Effector CD4-positive, alpha-beta T cell (primary cell): ENCODE results near the gene CT45A8. TPM values are rescaled to one million over a fixed set of nuclear protein-coding genes. Genes with fewer than 3 reads are reported as not detected.
"Not testable (repeated sequence)": the region's sequence is repeated elsewhere in the genome, so short reads cannot be mapped to it uniquely, and the experiment has no call there.

Source experiments
- DNase-seq: peaks from one replicate; pipeline ENCODE4 v3.0.0-alpha.2; 2020
- total RNA-seq: gene quantifications from one replicate; lab custom pipeline; 2026; lab: John Stamatoyannopoulos, UW

The CT45A8 gene
- total RNA-seq = not detected

- not testable (repeated sequence) for DNase-seq
Measured at GRCh38 chrX:135854438-135854837, at the start of gene CT45A8. Gene CT45A8, minus strand, starts transcription at chrX:135854538. Its CDS starts 3,755 bp downstream, at chrX:135850783.

GRCh38 chrX:135893294-135893817, 39.0 kb upstream of the CT45A8 start, which contains the start of the genes CT45A10 and SAGE1:
Gene CT45A10, minus strand, starts transcription at chrX:135893444. Its CDS starts 8,100 bp downstream, at chrX:135885344.
Gene SAGE1, plus strand, starts transcription at chrX:135893716. Its CDS starts 2,527 bp downstream, at chrX:135896243.
- no peak for DNase-seq

GRCh38 chrX:135892781-135893180, 38.4 kb upstream of the CT45A8 start:
- DNase-seq = no peak

GRCh38 chrX:135890087-135890585, 35.8 kb upstream of the CT45A8 start:
- no peak for DNase-seq

GRCh38 chrX:135888976-135889375, 34.6 kb upstream of the CT45A8 start:
- DNase-seq = not testable (repeated sequence)

GRCh38 chrX:135888230-135888629, 33.9 kb upstream of the CT45A8 start:
- DNase-seq = not testable (repeated sequence)

GRCh38 chrX:135882741-135883140, 28.4 kb upstream of the CT45A8 start:
- not testable (repeated sequence) for DNase-seq

GRCh38 chrX:135871712-135872111, 17.4 kb upstream of the CT45A8 start, which contains the start of gene CT45A9:
Gene CT45A9, minus strand, starts transcription at chrX:135871812. Its CDS starts 3,751 bp downstream, at chrX:135868061.
- DNase-seq = not testable (repeated sequence)

- DNase-seq = not testable (repeated sequence)
Measured at GRCh38 chrX:135837180-135837579, 17.2 kb downstream of the CT45A8 start, which contains the start of gene CT45A7. Gene CT45A7, minus strand, starts transcription at chrX:135837280. Its CDS starts 3,747 bp downstream, at chrX:135833533.

- not testable (repeated sequence) for DNase-seq
Measured at GRCh38 chrX:135819912-135820311, 34.4 kb downstream of the CT45A8 start, which contains the start of gene CT45A2. Gene CT45A2, minus strand, starts transcription at chrX:135820012. Its CDS starts 3,747 bp downstream, at chrX:135816265.

- DNase-seq = not testable (repeated sequence)
Measured at GRCh38 chrX:135802687-135803086, 51.7 kb downstream of the CT45A8 start, which contains the start of gene CT45A6. Gene CT45A6, minus strand, starts transcription at chrX:135802787. Its CDS starts 3,794 bp downstream, at chrX:135798993.
